HG02840 (cell line): Measurements from ENCODE around the gene MARCHF9.
A peak's percentile ranks its signal among the peaks of the same experiment; 100 is the strongest.
"Not testable (repeated sequence)": the region's sequence is repeated elsewhere in the genome, so short reads cannot be mapped to it uniquely, and the experiment has no call there.

Experiments used
- ATAC-seq: cut with Tn5 transposase; IDR thresholded peaks from one replicate; pipeline ENCODE4 v1.9.1; 2021; ENCODE audit warnings: mild to moderate bottlenecking, moderate library complexity, moderate number of reproducible peaks; ENCODE audit not compliant: unreplicated experiment, low FRiP score

MARCHF9 gene, protein sequence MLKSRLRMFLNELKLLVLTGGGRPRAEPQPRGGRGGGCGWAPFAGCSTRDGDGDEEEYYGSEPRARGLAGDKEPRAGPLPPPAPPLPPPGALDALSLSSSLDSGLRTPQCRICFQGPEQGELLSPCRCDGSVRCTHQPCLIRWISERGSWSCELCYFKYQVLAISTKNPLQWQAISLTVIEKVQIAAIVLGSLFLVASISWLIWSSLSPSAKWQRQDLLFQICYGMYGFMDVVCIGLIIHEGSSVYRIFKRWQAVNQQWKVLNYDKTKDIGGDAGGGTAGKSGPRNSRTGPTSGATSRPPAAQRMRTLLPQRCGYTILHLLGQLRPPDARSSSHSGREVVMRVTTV

DNA sequence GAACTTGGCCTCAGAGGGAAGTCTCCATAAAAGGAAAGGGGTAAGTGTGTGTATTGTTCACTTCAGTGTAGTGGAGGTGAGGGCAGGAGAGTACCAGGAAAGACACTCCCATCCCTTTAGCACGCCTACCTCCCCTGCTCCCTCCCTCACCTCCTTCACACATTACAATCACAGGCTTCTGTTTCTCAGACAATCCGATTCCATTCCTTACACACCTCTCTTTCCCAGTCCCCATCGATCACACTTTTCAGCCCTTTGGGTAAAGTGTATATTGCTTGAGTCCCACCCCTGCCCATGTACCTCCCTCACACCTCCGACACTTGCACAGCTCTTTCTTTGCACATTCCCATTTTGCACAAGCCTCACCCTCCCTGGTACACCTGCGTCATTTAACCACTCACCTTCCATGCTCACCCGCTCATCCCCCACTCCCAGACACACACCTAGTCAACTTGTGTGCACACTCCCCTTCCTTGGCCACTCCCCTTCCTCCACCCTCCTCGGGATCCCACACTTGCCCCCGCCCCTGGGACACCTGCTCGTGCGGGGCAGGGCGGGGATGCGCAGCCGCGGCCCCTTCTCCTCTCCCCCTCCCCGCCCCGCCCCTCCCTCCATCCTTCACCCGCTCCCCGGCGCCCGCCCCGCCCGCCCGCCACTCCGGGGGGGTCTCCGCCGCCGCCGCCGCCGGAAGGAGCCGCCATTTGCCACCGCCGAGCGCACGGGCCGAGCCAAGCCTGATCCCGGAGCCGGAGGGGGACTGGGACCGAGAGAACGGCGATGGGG, at the start of gene MARCHF9:
MARCHF9 (plus strand) TSS at position 693 of the 783 bp plus-strand sequence. CDS start 426 bp downstream, outside the sequence.
- peak; percentile 36 for ATAC-seq

DNA sequence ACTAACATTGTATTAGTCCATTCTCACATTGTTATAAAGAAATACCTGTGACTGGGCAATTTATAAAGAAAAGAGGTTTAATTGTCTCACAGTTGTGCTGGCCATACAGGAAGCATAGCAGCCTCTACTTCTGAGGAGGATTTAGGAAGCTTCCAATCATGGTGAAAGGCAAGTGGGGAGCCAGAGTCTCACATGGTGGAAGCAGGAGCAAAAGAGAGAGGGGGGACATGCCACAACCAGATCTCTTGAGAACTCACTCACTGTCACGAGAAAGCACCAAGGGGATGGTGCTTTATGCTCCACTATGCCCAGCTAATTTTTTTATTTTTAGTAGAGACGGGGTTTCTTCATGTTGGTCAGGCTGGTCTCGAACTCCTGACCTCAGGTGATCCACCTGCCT, 47.7 kb upstream of the MARCHF9 start:
- ATAC-seq = no peak

DNA sequence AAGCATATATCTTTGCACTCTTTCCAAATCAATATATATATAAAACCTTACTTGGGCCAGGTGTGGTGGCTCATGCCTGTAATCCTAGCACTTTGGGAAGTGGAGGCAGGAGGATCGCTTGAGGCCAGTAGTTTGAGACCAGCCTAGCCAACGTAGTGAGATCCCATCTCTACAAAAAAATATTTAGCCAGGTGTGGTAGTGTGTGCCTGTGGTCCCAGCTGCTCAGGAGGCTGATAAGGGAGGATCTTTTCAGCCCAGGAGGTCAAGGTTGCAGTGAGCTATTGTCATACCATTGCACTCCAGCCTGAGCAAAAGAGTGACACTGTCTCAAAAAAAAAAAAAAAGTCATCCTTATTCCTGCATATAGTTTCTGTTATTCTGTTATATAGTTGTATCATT, 46.6 kb upstream of the MARCHF9 start:
- no peak for ATAC-seq

DNA sequence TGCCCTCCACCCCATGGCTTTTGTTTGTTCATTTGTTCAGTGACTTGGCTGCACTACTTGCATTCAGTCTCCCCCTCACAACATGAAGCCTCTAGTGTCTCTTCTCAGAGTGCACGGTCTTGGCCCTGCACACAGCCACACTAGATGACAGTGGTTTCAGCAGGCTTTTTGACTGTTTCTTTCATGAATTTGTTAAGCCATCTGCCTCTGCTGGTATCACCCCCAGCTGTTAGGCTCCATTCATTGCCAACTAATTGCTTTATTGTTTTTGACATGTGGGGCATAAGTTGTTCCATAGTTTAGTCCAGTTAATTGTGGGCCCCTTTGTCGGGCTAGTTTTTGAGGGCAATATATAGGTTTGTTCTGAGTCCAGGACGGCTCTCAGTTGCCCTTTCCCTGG, 42.2 kb upstream of the MARCHF9 start:
- no peak for ATAC-seq

DNA sequence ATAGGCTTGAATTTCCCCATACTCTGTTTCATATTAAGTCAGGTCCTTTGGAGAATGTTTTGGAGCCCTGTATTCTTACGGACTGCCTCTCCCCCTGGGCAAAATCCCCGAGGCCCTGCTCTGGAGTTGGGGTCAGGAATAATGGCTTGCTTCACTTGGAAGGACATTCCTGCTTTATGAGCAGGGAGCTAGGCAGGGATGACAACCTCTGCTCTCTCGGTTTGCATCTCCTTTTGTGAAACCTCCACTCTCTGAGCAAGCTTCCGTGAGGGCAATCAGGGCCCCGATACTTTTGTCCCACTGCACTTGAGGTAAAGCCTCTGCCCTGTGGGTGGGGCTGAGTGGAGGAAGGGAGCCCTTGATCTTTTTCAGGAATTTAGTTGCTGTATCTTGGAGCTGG, 41.7 kb upstream of the MARCHF9 start:
- ATAC-seq = no peak

DNA sequence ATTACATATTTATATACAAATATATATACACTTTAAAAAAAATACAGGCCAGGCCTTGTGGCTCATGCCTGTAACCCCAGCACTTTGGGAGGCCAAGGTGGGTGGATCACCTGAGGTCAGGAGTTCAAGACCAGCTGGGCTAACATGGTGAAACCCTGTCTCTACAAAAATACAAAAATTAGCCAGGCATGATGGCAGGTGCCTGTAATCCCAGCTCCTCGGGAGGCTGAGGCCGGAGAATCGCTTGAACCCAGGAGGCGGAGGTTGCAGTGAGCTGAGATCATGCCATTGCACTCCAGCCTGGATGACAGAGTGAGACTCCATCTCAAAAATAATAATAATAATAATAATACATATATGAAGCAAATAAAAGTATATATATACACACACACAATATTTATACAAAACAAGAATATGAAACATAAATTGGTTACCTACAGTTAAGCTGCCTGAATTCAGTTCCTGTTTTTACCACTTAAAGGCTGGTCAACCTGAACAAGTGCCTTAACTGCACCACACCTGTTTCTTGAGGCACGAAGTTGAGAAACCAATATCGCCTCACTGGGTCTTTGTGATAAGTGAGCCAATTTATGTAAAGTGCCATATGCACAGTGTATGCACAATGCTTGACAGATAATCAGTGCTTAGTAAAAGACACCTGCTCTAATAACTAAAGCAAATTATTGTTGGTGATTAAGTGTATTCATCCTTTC, 39.7 kb upstream of the MARCHF9 start:
- not testable (repeated sequence) for ATAC-seq

DNA sequence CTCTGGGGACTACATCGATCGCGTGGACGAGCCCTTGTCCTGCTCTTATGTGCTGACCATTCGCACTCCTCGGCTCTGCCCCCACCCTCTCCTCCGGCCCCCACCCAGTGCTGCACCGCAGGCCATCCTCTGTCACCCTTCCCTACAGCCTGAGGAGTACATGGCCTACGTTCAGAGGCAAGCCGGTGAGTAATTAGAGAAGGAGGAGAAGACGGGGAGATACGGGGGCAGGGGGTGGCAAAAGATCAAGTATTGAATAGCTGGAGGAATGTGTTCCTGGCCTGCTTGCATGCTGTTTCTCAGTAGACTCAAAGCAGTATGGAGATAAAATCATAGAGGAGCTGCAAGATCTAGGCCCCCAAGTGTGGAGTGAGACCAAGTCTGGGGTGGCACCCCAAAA, 39.1 kb upstream of the MARCHF9 start:
- no peak for ATAC-seq

DNA sequence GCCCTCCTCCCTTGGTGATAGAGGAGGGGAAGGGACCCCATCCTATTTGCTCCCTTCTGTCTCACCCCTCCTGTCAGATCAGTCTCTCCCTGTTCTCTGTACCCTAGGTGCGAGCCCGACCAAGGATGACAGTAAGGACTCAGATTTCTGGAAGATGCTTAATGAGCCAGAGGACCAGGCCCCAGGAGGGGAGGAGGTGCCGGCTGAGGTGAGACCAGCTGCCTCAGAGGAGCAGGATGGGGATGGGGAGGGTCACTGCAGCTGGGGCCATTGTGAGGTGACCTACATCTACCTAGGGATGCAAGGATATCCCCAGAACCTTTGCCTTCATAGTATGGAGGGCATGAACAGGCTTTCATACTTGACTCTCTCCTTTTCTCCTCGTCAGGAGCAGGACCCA, 38.6 kb upstream of the MARCHF9 start:
- ATAC-seq = no peak

DNA sequence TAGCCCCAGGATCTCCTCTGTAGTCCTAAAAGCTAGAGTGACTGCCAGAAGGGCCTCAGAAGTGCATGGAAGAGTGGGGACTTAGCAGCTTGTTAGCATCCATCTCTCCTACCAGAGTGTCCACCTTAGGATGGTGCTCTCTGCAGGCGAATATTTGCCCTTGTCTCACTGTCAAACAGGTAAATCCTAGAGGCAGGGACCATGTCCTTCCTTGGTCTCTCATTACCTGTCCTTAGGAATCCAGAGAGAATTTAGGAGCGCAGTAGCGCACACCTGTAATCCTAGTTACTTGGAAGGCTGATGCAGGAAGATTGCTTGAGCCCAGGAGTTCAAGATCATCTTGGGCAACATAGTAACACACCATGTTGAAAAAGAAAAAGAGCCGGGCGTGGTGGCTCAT, 37.8 kb upstream of the MARCHF9 start:
- no peak for ATAC-seq

DNA sequence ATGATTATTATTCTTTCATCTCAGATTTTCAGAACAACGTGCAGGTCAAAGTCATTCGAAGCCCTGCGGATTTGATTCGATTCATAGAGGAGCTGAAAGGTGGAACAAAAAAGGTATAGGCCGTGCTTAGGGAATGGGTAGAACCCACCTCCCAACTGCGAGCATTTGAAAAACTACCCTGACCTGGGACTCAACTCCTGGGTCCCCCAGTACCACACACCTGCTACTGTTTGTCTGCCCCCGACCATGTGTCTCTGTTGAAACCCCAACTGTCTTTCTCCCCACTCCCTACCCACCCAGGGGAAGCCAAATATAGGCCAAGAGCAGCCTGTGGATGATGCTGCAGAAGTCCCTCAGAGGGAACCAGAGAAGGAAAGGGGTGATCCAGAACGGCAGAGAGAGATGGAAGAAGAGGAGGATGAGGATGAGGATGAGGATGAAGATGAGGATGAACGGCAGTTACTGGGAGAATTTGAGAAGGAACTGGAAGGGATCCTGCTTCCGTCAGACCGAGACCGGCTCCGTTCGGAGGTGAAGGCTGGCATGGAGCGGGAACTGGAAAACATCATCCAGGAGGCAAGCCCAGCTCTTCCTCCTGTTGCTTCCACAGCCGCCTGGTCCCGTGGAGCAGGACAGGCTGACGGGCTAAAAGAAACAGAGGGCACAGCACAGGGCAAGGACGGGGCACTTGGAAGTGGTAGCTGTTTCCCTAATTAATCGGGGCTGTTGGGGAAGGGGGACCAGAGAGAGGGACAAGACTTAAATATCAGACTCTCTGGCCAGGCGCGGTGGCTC, 36.9 kb upstream of the MARCHF9 start:
- ATAC-seq = no peak

DNA sequence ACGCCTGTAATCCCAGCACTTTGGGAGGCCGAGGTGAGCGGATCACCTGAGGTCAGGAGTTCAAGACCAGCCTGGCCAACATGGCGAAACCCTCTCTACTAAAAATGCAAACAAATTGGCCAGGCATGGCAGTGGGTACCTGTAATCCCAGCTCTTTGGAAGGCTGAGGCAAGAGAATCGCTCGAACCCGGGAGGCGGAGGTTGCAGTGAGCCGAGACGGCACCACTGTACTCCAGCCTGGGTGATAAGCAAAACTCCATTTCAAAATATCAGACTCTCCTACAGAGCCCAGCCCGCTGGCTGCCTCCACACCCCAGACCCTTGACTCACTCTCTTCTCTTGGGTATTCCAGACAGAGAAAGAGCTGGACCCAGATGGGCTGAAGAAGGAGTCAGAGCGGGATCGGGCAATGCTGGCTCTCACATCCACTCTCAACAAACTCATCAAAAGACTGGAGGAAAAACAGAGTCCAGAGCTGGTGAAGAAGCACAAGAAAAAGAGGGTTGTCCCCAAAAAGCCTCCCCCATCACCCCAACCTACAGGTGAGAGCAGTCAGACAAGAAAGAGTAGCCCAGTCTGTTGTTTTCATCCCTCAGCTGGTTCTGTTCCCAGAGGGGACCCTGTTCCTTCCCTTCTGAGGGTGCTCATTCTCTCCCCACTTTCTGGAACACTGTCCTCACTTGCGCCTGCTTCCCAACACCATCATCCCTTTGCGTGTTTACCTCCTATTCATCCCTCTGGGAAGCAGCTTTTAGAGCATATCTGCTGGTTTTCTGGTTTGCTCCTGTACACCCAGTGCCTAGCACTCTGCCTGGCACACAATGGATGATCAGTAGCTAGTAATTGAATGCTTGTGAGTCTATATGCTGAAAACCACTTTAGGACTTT, 36.0 kb upstream of the MARCHF9 start:
- ATAC-seq = no peak

DNA sequence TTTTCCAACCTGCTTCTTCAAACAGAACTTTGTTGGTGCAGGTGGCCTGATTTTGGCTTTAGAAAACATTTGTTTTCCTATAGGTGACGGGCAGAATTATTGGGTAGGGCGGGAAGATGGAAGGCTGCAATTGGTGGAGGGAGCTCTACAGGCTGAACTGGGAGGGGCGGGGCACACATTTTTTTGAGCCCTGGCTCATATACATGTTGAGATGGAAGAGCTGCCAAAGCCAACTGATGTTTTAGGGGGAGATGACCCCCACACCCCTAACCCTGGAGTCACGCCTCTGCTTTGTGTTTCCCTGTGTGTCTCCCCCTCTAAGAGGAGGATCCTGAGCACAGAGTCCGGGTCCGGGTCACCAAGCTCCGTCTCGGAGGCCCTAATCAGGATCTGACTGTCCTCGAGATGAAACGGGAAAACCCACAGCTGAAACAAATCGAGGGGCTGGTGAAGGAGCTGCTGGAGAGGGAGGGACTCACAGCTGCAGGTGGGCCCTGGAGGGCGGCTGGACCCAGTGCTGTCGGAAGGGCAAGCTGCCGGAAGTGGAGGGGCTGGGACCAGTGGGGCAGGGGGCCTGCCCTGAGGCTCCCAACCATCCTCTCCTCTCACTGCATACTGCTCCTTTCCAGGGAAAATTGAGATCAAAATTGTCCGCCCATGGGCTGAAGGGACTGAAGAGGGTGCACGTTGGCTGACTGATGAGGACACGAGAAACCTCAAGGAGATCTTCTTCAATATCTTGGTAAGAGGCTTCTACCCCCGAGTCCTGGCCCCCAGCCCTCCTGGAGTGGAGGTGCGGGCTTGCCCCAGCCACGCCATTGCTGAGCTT, 34.9 kb upstream of the MARCHF9 start:
- no peak for ATAC-seq

DNA sequence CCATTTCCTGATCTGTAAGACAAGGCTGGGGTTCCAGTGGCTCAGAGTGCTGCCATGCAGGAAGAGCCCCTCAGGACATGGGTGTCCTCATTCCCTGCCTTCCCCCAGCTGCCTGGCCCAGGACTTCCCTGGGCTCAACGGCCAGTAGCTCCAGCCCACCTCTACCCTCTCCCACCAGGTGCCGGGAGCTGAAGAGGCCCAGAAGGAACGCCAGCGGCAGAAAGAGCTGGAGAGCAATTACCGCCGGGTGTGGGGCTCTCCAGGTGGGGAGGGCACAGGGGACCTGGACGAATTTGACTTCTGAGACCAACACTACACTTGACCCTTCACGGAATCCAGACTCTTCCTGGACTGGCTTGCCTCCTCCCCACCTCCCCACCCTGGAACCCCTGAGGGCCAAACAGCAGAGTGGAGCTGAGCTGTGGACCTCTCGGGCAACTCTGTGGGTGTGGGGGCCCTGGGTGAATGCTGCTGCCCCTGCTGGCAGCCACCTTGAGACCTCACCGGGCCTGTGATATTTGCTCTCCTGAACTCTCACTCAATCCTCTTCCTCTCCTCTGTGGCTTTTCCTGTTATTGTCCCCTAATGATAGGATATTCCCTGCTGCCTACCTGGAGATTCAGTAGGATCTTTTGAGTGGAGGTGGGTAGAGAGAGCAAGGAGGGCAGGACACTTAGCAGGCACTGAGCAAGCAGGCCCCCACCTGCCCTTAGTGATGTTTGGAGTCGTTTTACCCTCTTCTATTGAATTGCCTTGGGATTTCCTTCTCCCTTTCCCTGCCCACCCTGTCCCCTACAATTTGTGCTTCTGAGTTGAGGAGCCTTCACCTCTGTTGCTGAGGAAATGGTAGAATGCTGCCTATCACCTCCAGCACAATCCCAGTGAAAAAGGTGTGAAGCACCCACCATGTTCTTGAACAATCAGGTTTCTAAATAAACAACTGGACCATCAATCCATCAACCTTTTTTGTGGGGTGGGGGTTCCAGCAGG, 34.0 kb upstream of the MARCHF9 start:
- ATAC-seq = no peak

DNA sequence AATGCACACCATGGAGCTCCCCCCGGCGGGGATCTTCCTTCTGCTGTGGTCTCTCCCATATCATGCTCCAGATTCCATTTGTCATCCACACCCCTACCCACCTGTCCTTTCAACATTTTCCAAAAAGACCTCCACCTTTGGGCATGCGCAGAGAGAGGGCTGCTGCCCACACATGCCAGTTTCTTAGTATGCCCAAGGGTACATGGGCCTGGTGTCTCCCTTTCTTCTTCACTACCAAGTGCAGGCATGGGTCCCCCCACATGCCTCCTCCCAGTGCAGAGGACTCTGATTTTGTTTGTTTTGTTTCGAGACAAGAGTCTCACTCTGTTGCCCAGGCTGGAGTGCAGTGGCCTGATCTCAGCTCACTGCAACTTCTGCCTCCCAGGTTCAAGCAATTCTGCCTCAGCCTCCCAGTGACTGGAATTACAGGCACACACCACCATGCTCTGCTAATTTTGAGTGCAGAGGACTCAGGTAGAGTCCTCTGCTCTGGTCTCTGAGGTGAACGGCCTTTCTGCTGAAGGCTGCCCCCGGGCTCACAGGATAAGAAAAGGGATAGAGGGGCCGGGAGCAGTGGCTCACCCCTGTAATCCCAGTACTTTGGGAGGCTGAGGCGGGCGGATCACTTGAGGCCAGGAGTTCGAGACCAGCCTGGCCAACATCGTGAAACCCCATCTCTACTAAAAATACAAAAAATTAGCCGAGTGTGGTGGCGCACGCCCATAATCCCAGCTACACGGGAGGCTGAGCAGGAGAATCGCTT, 32.9 kb upstream of the MARCHF9 start:
- not testable (repeated sequence) for ATAC-seq

DNA sequence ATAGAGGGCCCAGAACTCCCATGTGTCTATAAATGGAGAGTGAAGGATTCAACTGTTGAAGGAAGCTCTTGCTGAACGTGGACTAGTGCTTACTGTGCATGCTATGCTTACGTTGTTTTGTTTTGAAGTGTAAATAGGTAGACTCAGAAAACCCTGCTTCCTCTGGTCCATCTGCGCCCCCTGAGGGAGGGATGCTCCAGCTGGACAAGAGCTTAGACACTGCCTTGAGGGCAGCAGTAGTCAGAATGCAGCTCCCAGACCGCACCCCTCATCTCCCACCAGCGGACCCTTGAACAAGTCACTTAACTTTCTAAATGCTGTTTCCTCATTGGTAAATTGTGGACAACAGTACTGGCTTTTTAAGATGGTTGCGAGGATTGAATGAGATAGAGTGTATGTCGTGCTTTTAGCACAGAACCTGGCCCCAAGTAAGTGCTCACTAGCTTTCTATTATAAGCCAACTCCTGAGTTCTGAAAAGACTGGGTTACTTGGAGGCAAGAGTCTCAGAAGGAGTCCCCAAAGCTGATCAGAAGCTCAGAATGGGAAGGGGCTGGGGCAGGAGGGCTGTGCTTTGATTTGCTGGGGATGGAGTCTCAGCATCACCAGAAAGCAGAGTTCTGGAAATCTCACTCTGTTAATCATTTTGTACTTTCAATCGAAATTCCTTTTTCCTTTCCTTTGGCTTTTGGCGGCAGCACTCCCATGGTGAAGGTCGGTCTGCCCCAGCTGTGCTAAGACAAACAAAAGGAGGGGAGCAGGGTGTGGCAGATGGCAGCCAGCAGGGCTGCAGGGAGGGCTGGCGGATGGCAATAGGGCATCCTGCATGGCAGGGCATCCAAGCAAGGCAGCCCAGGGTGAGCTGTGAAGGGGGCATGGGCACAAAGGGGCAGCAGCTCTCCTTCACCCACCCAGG, 31.9 kb upstream of the MARCHF9 start:
- no peak for ATAC-seq

DNA sequence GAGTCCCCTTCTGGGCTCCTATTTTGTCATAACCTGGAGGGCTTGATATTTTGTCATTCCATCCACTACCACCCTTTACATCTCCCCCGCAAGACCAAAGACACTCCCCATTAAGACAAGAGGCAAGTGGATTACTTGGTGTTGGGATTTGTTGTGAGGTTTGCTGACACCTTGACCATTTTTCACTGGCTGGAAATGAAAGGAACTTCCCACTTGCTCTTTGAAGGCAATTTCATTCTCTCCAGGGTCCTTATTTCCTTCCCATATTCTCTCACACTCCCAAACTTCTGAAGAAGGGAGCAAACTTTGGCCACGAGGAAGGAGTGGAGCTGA, 31.3 kb upstream of the MARCHF9 start:
- ATAC-seq = no peak
